Neural crest cell (in vitro differentiated cells): ENCODE measurements around the gene OLFML2B. TPM values are rescaled to one million over a fixed set of nuclear protein-coding genes. Genes with fewer than 3 reads are reported as not detected.

ENCODE experiments used
- DNase-seq: peaks from one replicate; pipeline ENCODE4 v3.0.0; 2021; ENCODE audit warnings: low read depth, mixed read lengths, low spot score
- H3K27ac Mint-ChIP-seq: one replicate; pipeline ENCODE4 v1.8.0; 2021; ENCODE audit warnings: mild to moderate bottlenecking, mixed read lengths; ENCODE audit not compliant: unreplicated experiment
- H3K27me3 Mint-ChIP-seq: 2 replicates; pipeline ENCODE4 v1.8.0; 2021; ENCODE audit warnings: low read depth, mild to moderate bottlenecking, mixed read lengths
- H3K36me3 Mint-ChIP-seq: 2 replicates; pipeline ENCODE4 v1.8.0; 2021; ENCODE audit warnings: low read depth, mild to moderate bottlenecking, mixed read lengths
- H3K4me1 Mint-ChIP-seq: 2 replicates; pipeline ENCODE4 v1.8.0; 2021; ENCODE audit warnings: mixed read lengths
- H3K4me3 Mint-ChIP-seq: one replicate; pipeline ENCODE4 v1.8.0; 2021; ENCODE audit warnings: mild to moderate bottlenecking, mixed read lengths
- H3K9me3 Mint-ChIP-seq: 2 replicates; pipeline ENCODE4 v1.8.0; 2021; ENCODE audit warnings: mixed read lengths
- CTCF ChIP-seq: fragments of 200-600 bp; sonication (generic); conservative IDR thresholded peaks from 2 replicates; pipeline ENCODE4 v1.5.0; 2021; ENCODE audit warnings: antibody characterized with exemption, mild to moderate bottlenecking
- total RNA-seq: library from RNA; stranded (reverse); gene quantifications from 2 replicates; pipeline ENCODE4 v1.2.1, GENCODE V29; 2021

The OLFML2B gene
- total RNA-seq, 1 donor from 2014 or later = 5.8 TPM

DNA sequence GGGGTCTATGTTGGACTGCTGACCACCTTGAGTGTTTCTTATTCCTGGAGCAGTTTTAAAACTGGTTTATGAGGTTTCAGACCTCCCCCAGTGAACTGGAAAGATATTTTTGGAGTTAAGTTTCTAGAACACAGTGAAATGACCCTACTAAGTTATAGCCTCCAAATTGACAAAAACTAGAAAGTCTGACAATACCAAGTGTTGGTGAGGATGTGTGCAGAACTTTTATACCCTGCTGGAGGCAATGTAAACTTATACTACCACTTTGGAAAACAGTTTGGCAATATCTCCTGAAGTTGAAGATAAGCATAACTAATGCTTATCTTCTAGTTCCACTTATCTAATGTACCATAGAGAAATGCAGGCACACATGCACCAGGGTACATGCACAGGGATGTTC lies 10.4 kb downstream of the OLFML2B start:
- Mint-ChIP-seq H3K36me3 (peaks cover 14% of the 10 kb centered on the region), H3K27me3 (no peaks in the 10 kb centered on the region), H3K4me3 (no peak overlapping the region), H3K4me1 (no peaks in the 10 kb centered on the region), H3K9me3 (no peaks in the 10 kb centered on the region), H3K27ac (no peak overlapping the region)
- no peak for DNase-seq
- no peak for TF ChIP-seq CTCF

GRCh38 chr1:162011337-162012012 lies 12.2 kb downstream of the OLFML2B start:
- H3K9me3 Mint-ChIP-seq = no peaks in the 10 kb centered on the region
- no peaks in the 10 kb centered on the region for H3K27me3 Mint-ChIP-seq
- H3K27ac Mint-ChIP-seq = no peak overlapping the region
- H3K4me3 Mint-ChIP-seq = no peak overlapping the region
- H3K36me3 Mint-ChIP-seq = peaks cover 7% of the 10 kb centered on the region
- TF ChIP-seq CTCF = no peak
- no peak for DNase-seq
- no peaks in the 10 kb centered on the region for H3K4me1 Mint-ChIP-seq

- no peak for TF ChIP-seq CTCF
- H3K27ac Mint-ChIP-seq = no peak overlapping the region
- H3K36me3 Mint-ChIP-seq = peaks cover 7% of the 10 kb centered on the region
Observed at GRCh38 chr1:162010175-162010506, 13.5 kb downstream of the OLFML2B start.

GRCh38 chr1:162009501-162010174 lies 14.0 kb downstream of the OLFML2B start:
- Mint-ChIP-seq H3K36me3 (peaks cover 2% of the 10 kb centered on the region), H3K4me1 (no peaks in the 10 kb centered on the region), H3K9me3 (no peaks in the 10 kb centered on the region), H3K27ac (no peak overlapping the region), H3K4me3 (no peak overlapping the region), H3K27me3 (no peaks in the 10 kb centered on the region)
- no peak for DNase-seq
- no peak for TF ChIP-seq CTCF

More at GRCh38 chr1:162010175-162010506, 13.5 kb downstream of the OLFML2B start:
- no peaks in the 10 kb centered on the region for H3K4me1 Mint-ChIP-seq
- DNase-seq = no peak
- H3K9me3 Mint-ChIP-seq = no peaks in the 10 kb centered on the region
- H3K4me3 Mint-ChIP-seq = no peak overlapping the region
- H3K27me3 Mint-ChIP-seq = no peaks in the 10 kb centered on the region

DNA sequence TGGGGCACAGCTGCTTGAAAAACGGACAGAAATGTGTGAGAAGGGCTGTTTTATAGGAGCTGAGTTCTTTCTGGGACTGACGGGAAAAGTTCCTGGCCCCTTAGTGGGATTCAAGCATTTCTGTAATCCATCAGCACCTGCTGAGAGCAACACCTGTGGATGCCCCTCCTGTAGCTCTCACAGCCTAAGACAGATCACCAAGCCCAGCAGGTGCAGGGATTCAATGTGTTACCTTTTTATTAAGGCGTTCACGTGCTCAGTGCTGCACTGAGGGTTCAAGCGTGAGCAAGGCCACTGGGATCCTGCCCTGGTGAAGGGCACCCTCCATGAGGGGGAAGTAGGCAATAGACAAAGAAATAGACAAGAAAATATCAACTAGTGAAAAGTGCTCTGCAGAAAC lies 14.9 kb downstream of the OLFML2B start:
- Mint-ChIP-seq H3K27ac (no peak overlapping the region), H3K9me3 (no peaks in the 10 kb centered on the region), H3K4me1 (peaks cover 3% of the 10 kb centered on the region), H3K27me3 (no peaks in the 10 kb centered on the region), H3K36me3 (no peaks in the 10 kb centered on the region), H3K4me3 (no peak overlapping the region)
- DNase-seq = no peak
- no peak for TF ChIP-seq CTCF
